Measurements from ENCODE around the gene EGLN3. TPM values are rescaled to one million over a fixed set of nuclear protein-coding genes. Genes with fewer than 3 reads are reported as not detected.
A peak's percentile ranks its signal among the peaks of the same experiment; 100 is the strongest.

The EGLN3 gene
- total and polyA plus RNA-seq, 2 of the 13 experiments (the other 11 are each of a cell fraction or from before 2014, with no cell fraction given), result 0.18 to 27.3 TPM

DNA sequence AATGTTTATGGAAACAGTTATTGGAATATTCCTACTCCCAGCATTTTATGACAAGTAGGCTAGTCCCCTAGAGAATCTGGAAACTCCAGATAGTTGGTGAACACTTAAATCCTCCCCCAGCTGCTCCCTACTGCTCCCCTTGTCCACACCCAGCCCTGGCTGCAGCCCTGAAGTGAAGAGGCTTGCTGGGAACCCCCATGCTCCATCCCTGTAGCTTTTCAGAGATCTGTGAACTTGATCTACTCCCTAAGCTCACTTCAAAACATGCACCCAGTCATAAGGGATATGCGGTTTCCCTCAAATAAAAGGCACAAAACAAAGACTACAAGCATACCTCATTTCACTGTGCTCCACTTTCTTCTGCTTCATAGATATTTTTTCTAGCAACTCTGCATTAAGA is 33.2 kb downstream of the EGLN3 start (continued):
- TF ChIP-seq ZNF770 (CRISPR knock-in tag; IDR thresholded peaks at IDR 0.05) (no peak), ZNF883 (CRISPR knock-in tag; IDR thresholded peaks at IDR 0.05; ENCODE audit: not compliant biosample characterization) (no peak)

DNA sequence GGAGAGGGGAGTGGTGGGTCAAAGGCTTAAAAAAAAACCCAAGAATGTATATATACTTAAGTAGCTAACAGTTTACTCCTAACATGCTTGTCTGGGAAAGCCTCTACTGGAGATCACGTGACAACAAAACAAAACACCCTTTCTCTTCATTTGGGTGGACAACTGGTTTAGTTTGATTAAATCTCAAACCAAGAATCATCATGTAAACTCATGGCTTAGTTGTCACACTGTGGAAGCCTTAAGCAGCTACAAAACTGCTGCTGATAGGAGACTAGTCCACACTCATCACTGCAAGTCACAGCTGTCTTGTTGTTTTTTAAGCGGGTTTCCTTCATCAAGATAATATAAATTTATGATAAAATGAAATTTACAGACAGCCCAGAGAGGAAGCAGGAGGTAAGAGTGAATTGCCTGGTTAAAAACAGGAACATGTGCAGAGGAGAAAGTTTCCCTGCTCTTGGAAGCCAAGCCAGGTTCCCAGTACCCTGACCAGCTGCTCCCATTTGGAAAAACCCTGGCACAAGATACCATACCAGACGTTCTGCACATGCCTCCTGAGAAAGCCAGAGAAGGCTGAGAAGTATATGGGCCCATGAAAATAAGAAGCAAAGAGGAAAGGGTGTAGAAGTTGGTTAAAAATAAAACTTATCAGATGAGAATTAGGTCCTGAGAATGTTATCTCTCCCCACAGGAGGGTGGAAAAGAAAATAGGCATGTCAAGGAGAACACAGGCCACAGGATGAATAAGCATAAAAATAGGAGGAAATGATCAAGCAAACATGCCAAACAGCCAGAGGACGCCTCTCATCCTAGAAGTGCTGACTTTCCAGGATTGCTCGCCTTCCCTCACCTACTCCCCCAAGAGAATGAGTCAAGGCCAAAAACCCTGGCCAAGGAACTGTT is 34.0 kb downstream of the EGLN3 start:
- Histone ChIP-seq H3K4me3 (replicated peaks in 1 of 3; ENCODE audit: insufficient read depth in 1 of 3, low read depth in 2 of 3, low read length in 3 of 3) (no peak overlapping the region), H3K9ac (ENCODE audit: insufficient read depth, low read depth, low read length) (no peak overlapping the region), H3K9me3 (ENCODE audit: low read length) (no peaks in the 10 kb centered on the region), H4K20me1 (ENCODE audit: insufficient read depth, low read length) (no peaks in the 10 kb centered on the region), H3K36me3 (replicated peaks in 1 of 2; ENCODE audit: control insufficient read depth in 1 of 2, insufficient read depth in 2 of 2, low read length in 2 of 2) (no peaks in the 10 kb centered on the region), H3K4me2 (ENCODE audit: low read depth, low read length) (no peak overlapping the region), H3K4me1 (ENCODE audit: insufficient read depth, low read length) (peaks cover 1% of the 10 kb centered on the region; the same call in 1 of the 2 replicates), H3K27me3 (ENCODE audit: control insufficient read depth in 1 of 2, insufficient read depth in 2 of 2, low read length in 2 of 2) (no peaks in the 10 kb centered on the region), H3K27ac (ENCODE audit: extremely low read length, insufficient read depth, low read length) (no peak overlapping the region), H3K79me2 (ENCODE audit: insufficient read depth, low read length) (no peaks in the 10 kb centered on the region), H2AFZ (ENCODE audit: low read length) (no peak overlapping the region)
- POLR2A ChIA-PET, result no interaction called here
- no peak for FAIRE-seq
- 41% methylated on average over 5 of the region's 5 CpGs for WGBS (ENCODE audit: low lambda C conversion rate)
- intact Hi-C loops (cut with micrococcal nuclease; ENCODE audit: unreplicated experiment) (no loop called here), in situ Hi-C loops (cut with HindIII; ENCODE audit: extremely low pct_ligation_motif_present, low pct_unique_long_range_greater_than_20kb) (no loop called here)
- CTCF ChIA-PET (ENCODE audit: low intra/inter-chr PET ratio, low total read pairs), result no interaction called here
- DNase-seq (ENCODE audit: low spot score), result no peak
- ATAC-seq, result no peak
- BruUV-seq (replicated peaks), result no TSS peak
- TF ChIP-seq MAFF (IDR thresholded peaks at IDR 0.05; ENCODE audit: low read depth, low read length) (0 out of 2 replicates have a peak, but pooled peaks have one; percentile 1), KDM6A (CRISPR knock-in tag; IDR thresholded peaks at IDR 0.05; ENCODE audit: low read depth) (no peak), TBL1XR1 (IDR thresholded peaks at IDR 0.05; ENCODE audit: borderline replicate concordance, low read length, partially characterized antibody) (no peak), RAD51 (IDR thresholded peaks at IDR 0.05; ENCODE audit: borderline replicate concordance) (peak; percentile 93), ZSCAN31 (CRISPR knock-in tag; IDR thresholded peaks at IDR 0.05; ENCODE audit: low read depth) (no peak), RBFOX2 (IDR thresholded peaks at IDR 0.05; ENCODE audit: low read depth, low read length) (no peak), ZNF451 (CRISPR knock-in tag; IDR thresholded peaks at IDR 0.05) (no peak), HOXA3 (CRISPR knock-in tag; IDR thresholded peaks at IDR 0.05) (no peak), ZNF788 (CRISPR knock-in tag; IDR thresholded peaks at IDR 0.05; ENCODE audit: borderline replicate concordance) (no peak), ZNF619 (CRISPR knock-in tag; IDR thresholded peaks at IDR 0.05) (no peak), ZFX (CRISPR knock-in tag; IDR thresholded peaks at IDR 0.05; ENCODE audit: low read depth) (no peak), HIVEP1 (CRISPR knock-in tag; IDR thresholded peaks at IDR 0.05) (no peak), CEBPG (CRISPR knock-in tag; IDR thresholded peaks at IDR 0.05) (no peak), NR2F6 (IDR thresholded peaks at IDR 0.05) (no peak), NR2F6 (CRISPR knock-in tag; IDR thresholded peaks at IDR 0.05) (no peak), TCF7 (IDR thresholded peaks at IDR 0.05; ENCODE audit: low read depth) (no peak), ZNF484 (CRISPR knock-in tag; IDR thresholded peaks at IDR 0.05; ENCODE audit: borderline replicate concordance, low read depth) (no peak)
- TF ChIP-seq, protein P1, sequence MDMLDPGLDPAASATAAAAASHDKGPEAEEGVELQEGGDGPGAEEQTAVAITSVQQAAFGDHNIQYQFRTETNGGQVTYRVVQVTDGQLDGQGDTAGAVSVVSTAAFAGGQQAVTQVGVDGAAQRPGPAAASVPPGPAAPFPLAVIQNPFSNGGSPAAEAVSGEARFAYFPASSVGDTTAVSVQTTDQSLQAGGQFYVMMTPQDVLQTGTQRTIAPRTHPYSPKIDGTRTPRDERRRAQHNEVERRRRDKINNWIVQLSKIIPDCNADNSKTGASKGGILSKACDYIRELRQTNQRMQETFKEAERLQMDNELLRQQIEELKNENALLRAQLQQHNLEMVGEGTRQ (IDR thresholded peaks at IDR 0.05; ENCODE audit: low read depth, low read length), result peak; percentile 63
- TF ChIP-seq, protein P1 (CRISPR knock-in tag; IDR thresholded peaks at IDR 0.05; ENCODE audit: borderline replicate concordance), result no peak
